HG03378 (cell line): ENCODE results near the gene NIPAL4.
"Not testable (repeated sequence)": the region's sequence is repeated elsewhere in the genome, so short reads cannot be mapped to it uniquely, and the experiment has no call there.

Source experiments
- ATAC-seq: cut with Tn5 transposase; IDR thresholded peaks from one replicate; pipeline ENCODE4 v1.9.1; 2021; ENCODE audit warnings: mild to moderate bottlenecking, moderate library complexity; ENCODE audit not compliant: unreplicated experiment

NIPAL4 gene

GRCh38 chr5:157463081-157463480, 3.1 kb downstream of the NIPAL4 start:
- ATAC-seq = no peak

- peak; percentile 4 for ATAC-seq
Observed at GRCh38 chr5:157463621-157464518, 3.9 kb downstream of the NIPAL4 start.

- ATAC-seq = peak; percentile 94
Observed at GRCh38 chr5:157464519-157465171, 4.6 kb downstream of the NIPAL4 start.

- no peak for ATAC-seq
Observed at GRCh38 chr5:157468293-157468965, 8.4 kb downstream of the NIPAL4 start.

- ATAC-seq = no peak
Observed at GRCh38 chr5:157469073-157469472, 9.1 kb downstream of the NIPAL4 start.

GRCh38 chr5:157469687-157470086, 9.7 kb downstream of the NIPAL4 start:
- no peak for ATAC-seq

- no peak for ATAC-seq
Observed at GRCh38 chr5:157470631-157471030, 10.6 kb downstream of the NIPAL4 start.

GRCh38 chr5:157471709-157472108, 11.7 kb downstream of the NIPAL4 start:
- no peak for ATAC-seq

- ATAC-seq = no peak
Observed at GRCh38 chr5:157473383-157474320, 13.6 kb downstream of the NIPAL4 start.

GRCh38 chr5:157475432-157475831, 15.4 kb downstream of the NIPAL4 start:
- ATAC-seq = no peak

GRCh38 chr5:157476702-157477408, 16.8 kb downstream of the NIPAL4 start:
- ATAC-seq = peak; percentile 58

GRCh38 chr5:157477814-157478494, 17.9 kb downstream of the NIPAL4 start:
- ATAC-seq = no peak

- ATAC-seq = no peak
Observed at GRCh38 chr5:157478726-157479125, 18.7 kb downstream of the NIPAL4 start.

GRCh38 chr5:157479166-157479565, 19.2 kb downstream of the NIPAL4 start:
- ATAC-seq = no peak

- no peak for ATAC-seq
Observed at GRCh38 chr5:157479612-157480510, 19.8 kb downstream of the NIPAL4 start.

GRCh38 chr5:157481265-157481664, 21.3 kb downstream of the NIPAL4 start:
- no peak for ATAC-seq

GRCh38 chr5:157481666-157482065, 21.7 kb downstream of the NIPAL4 start:
- no peak for ATAC-seq

GRCh38 chr5:157482702-157483101, 22.7 kb downstream of the NIPAL4 start:
- ATAC-seq = not testable (repeated sequence)
